CD14-positive monocyte (primary cell): Measurements from ENCODE around the gene PSTPIP2. TPM values are rescaled to one million over a fixed set of nuclear protein-coding genes. Genes with fewer than 3 reads are reported as not detected.

Experiments
- DNase-seq, 3 donors: peaks; one replicate each; pipeline ENCODE4 v3.0.0-alpha.2; 2011 to 2022
- H2AFZ ChIP-seq: 2 replicates; pipeline ENCODE4 v1.6.0; 2012; ENCODE audit warnings: mild to moderate bottlenecking, low read depth, low read length, inconsistent platforms; ENCODE audit not compliant: insufficient read depth, poor library complexity, severe bottlenecking
- H3K27ac ChIP-seq, 2 donors: 1 replicate in 1 of 2; 2 replicates in 1 of 2; pipeline ENCODE4 v1.5.1; 2012 to 2013; ENCODE audit warnings: low read length in 2 of 2, control low read depth in 1 of 2, inconsistent platforms in 1 of 2, low read depth in 1 of 2, mild to moderate bottlenecking in 1 of 2
- H3K27me3 ChIP-seq, 2 donors: one replicate each; pipeline versions ENCODE4 v1.6.0 to v1.6.1; 2011 to 2013; ENCODE audit warnings: low read length in 2 of 2; ENCODE audit not compliant: control insufficient read depth in 2 of 2, insufficient read depth in 2 of 2
- H3K36me3 ChIP-seq, 2 donors: replicated peaks in 1 of 2; 1 replicate in 1 of 2; 2 replicates in 1 of 2; pipeline versions ENCODE4 v1.5.1 to v1.6.1; 2012 to 2013; ENCODE audit warnings: low read length in 2 of 2, control low read depth in 1 of 2, inconsistent platforms in 1 of 2, mild to moderate bottlenecking in 1 of 2; ENCODE audit not compliant: insufficient read depth in 2 of 2, control insufficient read depth in 1 of 2
- H3K4me1 ChIP-seq, 2 donors: 1 replicate in 1 of 2; 2 replicates in 1 of 2; pipeline versions ENCODE4 v1.5.1 to v1.6.1; 2012 to 2013; ENCODE audit warnings: low read length in 2 of 2, control low read depth in 1 of 2, inconsistent platforms in 1 of 2, mild to moderate bottlenecking in 1 of 2, moderate library complexity in 1 of 2; ENCODE audit not compliant: insufficient read depth in 2 of 2, control insufficient read depth in 1 of 2
- H3K4me2 ChIP-seq: replicated peaks from 2 replicates; pipeline ENCODE3; 2012; ENCODE audit warnings: low read length, moderate library complexity, mild to moderate bottlenecking; ENCODE audit not compliant: poor library complexity, severe bottlenecking; ENCODE audit errors: extremely low read depth
- H3K4me3 ChIP-seq, 3 experiments: fragments of 200-600 bp in 1 of 3; sonication (generic) in 1 of 3; replicated peaks in 1 of 3; 1 replicate in 2 of 3; 2 replicates in 1 of 3; pipeline ENCODE4 v1.5.1; 2011 to 2013; ENCODE audit warnings: low read length in 3 of 3, mild to moderate bottlenecking in 3 of 3, control low read depth in 2 of 3, low read depth in 2 of 3, inconsistent platforms in 1 of 3, moderate library complexity in 1 of 3
- H3K79me2 ChIP-seq: 2 replicates; pipeline ENCODE4 v1.6.0; 2012; ENCODE audit warnings: mild to moderate bottlenecking, control low read depth, inconsistent platforms, low read length, moderate library complexity; ENCODE audit not compliant: insufficient read depth
- H3K9ac ChIP-seq: 2 replicates; pipeline ENCODE4 v1.6.0; 2017; ENCODE audit warnings: low read length, mild to moderate bottlenecking; ENCODE audit not compliant: insufficient read depth, poor library complexity, severe bottlenecking
- H3K9me3 ChIP-seq, 2 donors: replicated peaks in 1 of 2; 1 replicate in 1 of 2; 2 replicates in 1 of 2; pipeline versions ENCODE4 v1.5.1 to v1.6.1; 2012 to 2013; ENCODE audit warnings: low read length in 2 of 2, control low read depth in 1 of 2; ENCODE audit not compliant: control insufficient read depth in 1 of 2, insufficient read depth in 1 of 2
- H4K20me1 ChIP-seq: 2 replicates; pipeline ENCODE4 v1.6.0; 2012; ENCODE audit warnings: mild to moderate bottlenecking, low read length, control low read depth, moderate library complexity; ENCODE audit not compliant: insufficient read depth
- H3K27ac Mint-ChIP-seq, 7 donors: one replicate each; pipeline ENCODE4 v1.8.0; 2020; ENCODE audit warnings: mild to moderate bottlenecking in 7 of 7, mixed read lengths in 7 of 7, moderate library complexity in 6 of 7, inconsistent platforms in 2 of 7
- H3K27me3 Mint-ChIP-seq, 3 donors: one replicate each; pipeline ENCODE4 v1.8.0; 2021 to 2022; ENCODE audit warnings: low read depth in 3 of 3, mild to moderate bottlenecking in 3 of 3, mixed read lengths in 3 of 3, moderate library complexity in 3 of 3, inconsistent platforms in 1 of 3
- H3K36me3 Mint-ChIP-seq, 2 donors: one replicate each; pipeline ENCODE4 v1.8.0; 2020; ENCODE audit warnings: mixed read lengths in 2 of 2, inconsistent platforms in 1 of 2, mild to moderate bottlenecking in 1 of 2
- H3K4me1 Mint-ChIP-seq: one replicate; pipeline ENCODE4 v1.8.0; 2020; ENCODE audit warnings: mild to moderate bottlenecking, mixed read lengths
- H3K4me3 Mint-ChIP-seq, 2 donors: one replicate each; pipeline ENCODE4 v1.8.0; 2020; ENCODE audit warnings: mild to moderate bottlenecking in 2 of 2, mixed read lengths in 2 of 2, moderate library complexity in 1 of 2
- H3K9me3 Mint-ChIP-seq, 7 donors: one replicate each; pipeline ENCODE4 v1.8.0; 2020 to 2022; ENCODE audit warnings: mixed read lengths in 7 of 7, mild to moderate bottlenecking in 6 of 7, moderate library complexity in 6 of 7, inconsistent platforms in 2 of 7
- CTCF ChIP-seq: fragments of 200-600 bp; IDR thresholded peaks from one replicate; pipeline ENCODE4 v1.8.0; 2022; ENCODE audit warnings: antibody characterized with exemption, mild to moderate bottlenecking
- WGBS: methylation state at CpG from one replicate; pipeline ENCODE4 v1.1.5; 2013; ENCODE audit warnings: missing lambda C conversion rate; ENCODE audit not compliant: insufficient coverage; 5-methylcytosine and 5-hydroxymethylcytosine counted together
- intact Hi-C, 2 donors: fragments of 100-400 bp; cut with micrococcal nuclease; formaldehyde crosslinking; loops; one replicate each; pipeline versions ENCODE4 v1.15.0 to v1.15.1; 2023
- polyA plus RNA-seq, 3 donors: library from polyadenylated mRNA; depleted of rRNA in 1 of 3; unstranded in 2 of 3; stranded (reverse) in 1 of 3; fragments of 300-500 nt in 2 of 3; fragments of >200 nt in 1 of 3; fragmentation: Illumina TruSeq in 2 of 3; gene quantifications; 1 replicate in 2 of 3; 2 replicates in 1 of 3; pipeline ENCODE4 v1.2.3, GENCODE V29; 2012 to 2021

PSTPIP2 gene
- polyA plus RNA-seq, 3 donors: 35.0 to 64.1 (median 42.3) TPM

- Histone ChIP-seq H3K36me3 (no peaks in the 10 kb centered on the region), H4K20me1 (no peaks in the 10 kb centered on the region), H3K4me2 (no peak overlapping the region), H3K4me1 (peaks cover 5 to 15% of the 10 kb centered on the region in 2 donors), H3K79me2 (no peaks in the 10 kb centered on the region), H3K27ac (no peak overlapping the region), H2AFZ (no peak overlapping the region), H3K27me3 (no peaks in the 10 kb centered on the region), H3K9me3 (no peaks in the 10 kb centered on the region), H3K4me3 (no peak overlapping the region), H3K9ac (no peak overlapping the region)
- no peak overlapping the region for H3K4me3 Mint-ChIP-seq
- WGBS: no CpG with 5 or more reads among the region's 1 CpG
- peaks cover 0 to 2% (median 0%) of the 10 kb centered on the region in 3 donors for H3K27me3 Mint-ChIP-seq
- H3K36me3 Mint-ChIP-seq: peaks cover 0 to 3% of the 10 kb centered on the region in 2 donors
- intact Hi-C loops: loop anchor here in 1 of 2 donors (10.0 kb wide), 1 partner anchor 312 kb away; no protein-coding TSS in a partner anchor
- H3K27ac Mint-ChIP-seq: no peak overlapping the region
- no peak for DNase-seq
- no peak for TF ChIP-seq CTCF
- no peaks in the 10 kb centered on the region for H3K9me3 Mint-ChIP-seq
- peaks cover 21% of the 10 kb centered on the region for H3K4me1 Mint-ChIP-seq
Measured at GRCh38 chr18:45976566-45976965, 95.5 kb downstream of the PSTPIP2 start.

GRCh38 chr18:45974088-45974536 is 97.9 kb downstream of the PSTPIP2 start:
- peak overlapping the region; percentile 79 to 91 (median 89) for H3K27ac Mint-ChIP-seq
- H3K4me3 ChIP-seq: peak overlapping the region in 1 of 3 experiments; percentile 36
- no peaks in the 10 kb centered on the region for H3K27me3 ChIP-seq
- peak overlapping the region; percentile 37 to 78 for H3K27ac ChIP-seq
- intact Hi-C loops: loop anchor here in 1 of 2 donors (5.0 to 10.0 kb wide), 2 partner anchors 98 to 309 kb away; partner anchors contain the start of gene PSTPIP2
- no peaks in the 10 kb centered on the region for H3K9me3 Mint-ChIP-seq
- no peaks in the 10 kb centered on the region for H3K9me3 ChIP-seq
- peak; percentile 80 for TF ChIP-seq CTCF
- H4K20me1 ChIP-seq: no peaks in the 10 kb centered on the region
- H3K36me3 ChIP-seq: no peaks in the 10 kb centered on the region
- WGBS: 0% methylated on average over 3 of the region's 5 CpGs
- H3K4me2 ChIP-seq: peak overlapping the region; percentile 67
- peaks cover 5 to 15% of the 10 kb centered on the region in 2 donors for H3K4me1 ChIP-seq
- no peaks in the 10 kb centered on the region for H3K79me2 ChIP-seq
- H3K27me3 Mint-ChIP-seq: peaks cover 0 to 1% (median 0%) of the 10 kb centered on the region in 3 donors
- peak; percentile 85 to 94 (median 91) for DNase-seq
- peak overlapping the region; percentile 7 to 82 for H3K4me3 Mint-ChIP-seq
- peak overlapping the region; percentile 10 for H3K9ac ChIP-seq
- H3K36me3 Mint-ChIP-seq: peaks cover 0 to 3% of the 10 kb centered on the region in 2 donors
- peaks cover 18% of the 10 kb centered on the region for H3K4me1 Mint-ChIP-seq
- H2AFZ ChIP-seq: no peak overlapping the region
